Cortex of kidney (tissue), 1 donor: ENCODE results near the gene FZD2.
"Not testable (repeated sequence)": the region's sequence is repeated elsewhere in the genome, so short reads cannot be mapped to it uniquely, and the experiment has no call there.

Source experiments
- DNase-seq: peaks from one replicate; lab custom pipeline; 2025; lab: John Stamatoyannopoulos, UW

The FZD2 gene

DNA sequence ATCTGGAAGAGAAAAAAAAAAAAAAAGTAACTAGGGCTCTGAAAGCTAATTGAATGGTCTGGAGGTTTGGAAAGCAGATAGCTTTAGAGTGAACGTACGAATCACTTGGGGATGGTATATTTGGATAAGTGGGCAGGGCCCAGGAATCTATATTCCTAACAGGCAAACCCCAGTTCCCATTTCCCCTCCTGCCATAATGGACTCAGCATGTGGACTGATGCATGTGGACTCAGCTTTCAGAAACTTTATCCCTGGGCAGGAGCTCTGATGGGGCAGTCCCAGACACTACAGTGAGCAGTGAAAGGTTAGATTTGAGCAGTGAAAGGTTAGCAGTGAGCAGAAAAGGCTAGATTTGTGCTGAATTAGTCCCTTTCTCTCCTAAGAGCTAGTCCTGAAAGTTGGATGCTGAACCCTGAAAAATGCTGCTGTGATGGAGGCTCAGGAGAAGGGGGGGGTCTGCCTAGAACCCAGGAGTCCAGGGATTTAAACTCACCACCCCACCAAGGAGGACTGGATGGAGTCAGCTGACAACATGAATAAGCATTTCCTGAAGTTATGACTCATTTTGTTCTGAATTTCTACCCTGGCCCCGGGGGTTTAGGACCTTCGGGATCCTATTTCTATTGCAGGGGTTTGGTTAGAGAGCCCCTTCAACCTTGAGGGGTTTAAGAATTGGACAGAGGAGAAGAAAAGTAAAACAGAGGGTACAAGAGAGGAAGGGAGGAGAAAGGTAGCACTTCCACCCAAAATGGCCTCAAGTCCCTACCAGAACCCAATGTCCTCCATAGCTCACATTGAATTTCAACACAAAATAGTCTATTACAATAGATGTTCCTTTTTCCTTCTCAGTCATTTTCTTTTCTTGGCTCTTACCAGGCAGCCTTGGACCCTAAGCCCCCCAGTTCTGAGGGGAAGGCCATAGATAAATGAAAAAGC, 10.3 kb upstream of the FZD2 start:
- DNase-seq: no peak

DNA sequence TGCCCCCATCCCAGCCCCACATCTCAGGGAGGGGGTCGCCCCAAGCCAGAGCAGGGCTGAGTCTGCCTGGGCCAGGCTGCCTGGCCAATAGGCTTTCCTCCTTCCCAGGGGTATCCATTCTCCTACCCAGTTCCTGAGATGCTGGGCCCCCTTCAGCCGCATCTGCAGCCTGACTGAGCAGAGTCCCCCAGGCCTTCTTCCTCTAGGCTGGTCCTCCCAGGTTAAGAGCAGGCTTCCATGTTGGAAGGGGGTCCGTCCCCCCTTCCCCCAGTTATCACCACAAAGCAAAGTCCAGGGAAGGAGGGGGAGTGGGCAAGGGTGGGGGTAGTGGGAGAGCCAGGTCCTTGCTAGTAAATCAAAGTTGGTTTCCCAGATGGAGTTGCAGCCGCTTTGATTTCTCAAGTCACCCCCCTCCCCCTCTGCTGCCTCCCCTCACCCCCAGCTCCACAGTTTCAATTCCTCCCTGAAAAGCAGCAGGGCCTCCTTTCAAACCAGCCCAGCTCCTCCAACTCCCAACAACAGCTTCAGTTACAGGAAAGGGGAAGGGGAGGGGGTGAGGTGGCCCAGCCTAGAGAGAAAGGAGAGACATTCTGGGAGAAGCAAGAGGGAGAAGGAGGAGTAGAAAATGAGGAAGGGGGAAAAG, 9.5 kb upstream of the FZD2 start:
- DNase-seq: no peak

DNA sequence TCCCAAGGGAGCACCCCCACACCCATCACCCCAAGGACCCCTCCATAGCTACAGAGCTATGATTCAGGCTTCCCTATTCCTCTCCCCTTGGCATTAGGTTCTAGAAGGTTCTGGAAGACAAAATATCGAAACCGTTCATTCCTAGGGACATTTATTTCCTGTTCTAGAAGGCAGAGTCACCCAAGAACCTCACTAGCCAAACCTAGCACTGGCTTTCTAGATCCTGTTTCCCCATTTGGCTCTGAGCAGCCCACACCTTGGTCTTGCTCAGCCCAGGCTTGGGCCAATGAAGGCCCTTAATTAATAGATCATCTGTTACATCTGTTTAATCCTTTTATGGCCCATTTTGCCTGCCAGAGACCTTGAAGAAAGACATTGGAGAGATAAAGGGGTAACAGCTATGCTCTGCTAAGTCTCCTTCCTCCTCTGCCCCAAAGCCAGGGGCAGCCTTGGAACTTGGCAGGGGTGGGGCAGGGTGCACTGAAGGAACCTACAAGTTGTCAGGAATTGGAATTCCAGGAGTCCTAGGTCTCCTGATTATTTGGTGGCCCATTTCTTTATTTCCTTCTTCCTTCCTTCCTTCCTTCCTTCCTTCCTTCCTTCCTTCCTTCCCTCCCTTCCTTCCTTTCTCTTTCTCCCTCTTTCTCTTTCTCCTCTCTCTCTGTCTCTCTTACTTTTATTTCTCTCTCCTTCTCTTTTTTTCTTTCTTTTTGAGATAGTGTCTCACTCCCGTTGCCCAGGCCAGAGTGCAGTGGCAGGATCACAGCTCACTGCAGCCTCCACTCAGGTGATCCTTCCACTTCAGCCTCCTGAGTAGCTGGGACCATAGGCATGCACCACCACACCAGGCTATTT, 8.7 kb upstream of the FZD2 start:
- DNase-seq: no peak

DNA sequence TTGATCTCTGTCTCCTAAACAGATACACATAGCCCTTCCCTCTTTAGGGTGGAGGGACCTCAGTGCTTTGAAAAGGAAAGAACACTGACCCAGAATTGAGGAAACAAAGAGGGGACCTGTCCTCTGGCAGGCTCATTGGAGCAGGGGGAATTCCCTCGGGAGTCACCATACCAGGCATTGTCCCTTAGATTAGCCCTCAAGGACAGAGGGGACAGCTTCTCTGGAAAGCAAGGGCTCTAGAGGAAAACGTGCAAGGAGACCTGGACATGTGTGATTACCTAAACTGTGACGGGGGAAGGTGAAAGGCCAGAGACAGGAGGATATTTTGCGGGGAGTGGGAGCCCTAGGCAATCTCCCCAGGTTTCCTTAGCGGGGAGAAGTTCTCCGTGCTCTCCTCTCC, 7.6 kb upstream of the FZD2 start:
- DNase-seq: no peak

DNA sequence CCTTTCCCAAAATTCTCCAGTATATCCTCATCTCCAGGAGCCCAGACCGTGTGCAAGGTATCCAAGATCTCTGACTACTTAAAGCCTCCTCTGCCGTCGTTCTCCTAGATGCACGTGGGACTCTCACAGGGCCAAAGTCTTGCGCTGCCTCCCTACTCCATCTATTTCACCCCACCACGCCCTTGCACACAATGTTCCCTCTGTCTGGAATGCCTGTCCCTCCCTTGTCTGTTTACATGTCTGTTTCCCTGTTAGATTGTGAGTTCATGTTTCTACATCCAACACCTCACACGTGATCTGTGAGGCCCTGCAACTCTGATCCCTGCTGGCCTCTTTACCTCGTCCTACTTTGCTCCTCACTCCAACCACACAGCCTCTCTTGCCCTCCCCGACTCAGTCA, 4.9 kb upstream of the FZD2 start:
- no peak for DNase-seq

DNA sequence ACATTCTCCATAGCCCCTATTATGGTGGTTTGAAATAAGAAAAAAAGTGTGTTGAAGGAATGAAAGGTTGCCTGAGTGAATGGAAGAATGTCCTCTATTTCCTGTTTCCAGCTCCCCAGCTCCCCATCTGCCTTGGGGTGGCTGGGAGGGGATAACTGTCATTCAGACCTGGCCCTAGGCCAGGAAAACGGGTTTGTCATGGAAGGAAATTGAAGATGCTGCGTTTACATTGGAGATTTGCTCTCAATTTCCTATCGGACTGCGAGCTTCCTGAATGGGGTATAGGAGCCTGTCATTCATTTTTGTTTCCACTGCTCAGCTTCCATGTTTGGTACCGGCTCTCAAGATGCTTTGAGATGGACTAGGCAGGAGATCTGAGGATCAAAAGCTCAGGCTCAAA, 2.2 kb upstream of the FZD2 start:
- DNase-seq: no peak

DNA sequence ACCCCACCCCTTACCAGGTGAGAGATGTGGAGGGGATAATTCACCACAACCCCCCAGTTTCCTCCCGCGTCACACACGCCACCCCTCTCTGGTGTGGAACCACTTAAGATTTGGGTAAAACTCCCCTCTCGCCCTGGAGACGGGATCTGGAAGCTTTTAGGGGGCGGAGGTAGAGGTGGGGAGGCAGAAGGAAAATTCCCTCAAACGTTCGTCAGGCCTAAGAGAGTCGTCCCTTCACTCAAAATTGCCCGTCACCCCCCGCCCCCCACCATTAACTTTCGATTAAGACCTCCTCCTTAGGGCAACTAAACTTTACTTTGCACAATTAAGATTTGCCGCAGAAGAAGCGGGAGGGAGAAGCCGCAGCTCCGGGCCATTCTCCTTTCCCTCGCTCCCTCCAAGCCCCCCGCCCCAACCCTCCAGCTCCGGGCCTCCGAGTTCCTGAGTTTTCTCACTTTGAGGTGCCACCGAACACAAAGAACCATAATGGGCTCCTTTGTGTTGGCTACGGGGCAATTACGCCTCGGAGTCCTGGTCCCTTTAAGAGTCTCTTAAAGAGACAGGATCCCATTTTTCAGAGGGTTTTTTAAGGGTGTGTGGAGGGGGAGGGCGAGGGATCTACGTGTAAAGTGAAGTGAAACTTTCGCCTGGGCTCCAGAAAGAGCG, 985 bp upstream of the FZD2 start:
- no peak for DNase-seq

DNA sequence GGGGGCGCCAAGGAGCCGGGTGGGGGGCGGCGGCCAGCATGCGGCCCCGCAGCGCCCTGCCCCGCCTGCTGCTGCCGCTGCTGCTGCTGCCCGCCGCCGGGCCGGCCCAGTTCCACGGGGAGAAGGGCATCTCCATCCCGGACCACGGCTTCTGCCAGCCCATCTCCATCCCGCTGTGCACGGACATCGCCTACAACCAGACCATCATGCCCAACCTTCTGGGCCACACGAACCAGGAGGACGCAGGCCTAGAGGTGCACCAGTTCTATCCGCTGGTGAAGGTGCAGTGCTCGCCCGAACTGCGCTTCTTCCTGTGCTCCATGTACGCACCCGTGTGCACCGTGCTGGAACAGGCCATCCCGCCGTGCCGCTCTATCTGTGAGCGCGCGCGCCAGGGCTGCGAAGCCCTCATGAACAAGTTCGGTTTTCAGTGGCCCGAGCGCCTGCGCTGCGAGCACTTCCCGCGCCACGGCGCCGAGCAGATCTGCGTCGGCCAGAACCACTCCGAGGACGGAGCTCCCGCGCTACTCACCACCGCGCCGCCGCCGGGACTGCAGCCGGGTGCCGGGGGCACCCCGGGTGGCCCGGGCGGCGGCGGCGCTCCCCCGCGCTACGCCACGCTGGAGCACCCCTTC, 484 bp downstream of the FZD2 start:
- DNase-seq: no peak

DNA sequence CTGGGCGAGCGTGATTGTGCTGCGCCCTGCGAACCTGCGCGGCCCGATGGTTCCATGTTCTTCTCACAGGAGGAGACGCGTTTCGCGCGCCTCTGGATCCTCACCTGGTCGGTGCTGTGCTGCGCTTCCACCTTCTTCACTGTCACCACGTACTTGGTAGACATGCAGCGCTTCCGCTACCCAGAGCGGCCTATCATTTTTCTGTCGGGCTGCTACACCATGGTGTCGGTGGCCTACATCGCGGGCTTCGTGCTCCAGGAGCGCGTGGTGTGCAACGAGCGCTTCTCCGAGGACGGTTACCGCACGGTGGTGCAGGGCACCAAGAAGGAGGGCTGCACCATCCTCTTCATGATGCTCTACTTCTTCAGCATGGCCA, 1.0 kb downstream of the FZD2 start:
- no peak for DNase-seq

DNA sequence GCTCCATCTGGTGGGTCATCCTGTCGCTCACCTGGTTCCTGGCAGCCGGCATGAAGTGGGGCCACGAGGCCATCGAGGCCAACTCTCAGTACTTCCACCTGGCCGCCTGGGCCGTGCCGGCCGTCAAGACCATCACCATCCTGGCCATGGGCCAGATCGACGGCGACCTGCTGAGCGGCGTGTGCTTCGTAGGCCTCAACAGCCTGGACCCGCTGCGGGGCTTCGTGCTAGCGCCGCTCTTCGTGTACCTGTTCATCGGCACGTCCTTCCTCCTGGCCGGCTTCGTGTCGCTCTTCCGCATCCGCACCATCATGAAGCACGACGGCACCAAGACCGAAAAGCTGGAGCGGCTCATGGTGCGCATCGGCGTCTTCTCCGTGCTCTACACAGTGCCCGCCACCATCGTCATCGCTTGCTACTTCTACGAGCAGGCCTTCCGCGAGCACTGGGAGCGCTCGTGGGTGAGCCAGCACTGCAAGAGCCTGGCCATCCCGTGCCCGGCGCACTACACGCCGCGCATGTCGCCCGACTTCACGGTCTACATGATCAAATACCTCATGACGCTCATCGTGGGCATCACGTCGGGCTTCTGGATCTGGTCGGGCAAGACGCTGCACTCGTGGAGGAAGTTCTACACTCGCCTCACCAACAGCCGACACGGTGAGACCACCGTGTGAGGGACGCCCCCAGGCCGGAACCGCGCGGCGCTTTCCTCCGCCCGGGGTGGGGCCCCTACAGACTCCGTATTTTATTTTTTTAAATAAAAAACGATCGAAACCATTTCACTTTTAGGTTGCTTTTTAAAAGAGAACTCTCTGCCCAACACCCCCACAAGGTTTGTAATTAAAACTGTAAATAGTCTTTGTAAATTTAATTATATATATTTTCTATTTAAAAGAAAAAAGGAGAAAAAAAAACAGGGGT, 1.7 kb downstream of the FZD2 start:
- DNase-seq: no peak

DNA sequence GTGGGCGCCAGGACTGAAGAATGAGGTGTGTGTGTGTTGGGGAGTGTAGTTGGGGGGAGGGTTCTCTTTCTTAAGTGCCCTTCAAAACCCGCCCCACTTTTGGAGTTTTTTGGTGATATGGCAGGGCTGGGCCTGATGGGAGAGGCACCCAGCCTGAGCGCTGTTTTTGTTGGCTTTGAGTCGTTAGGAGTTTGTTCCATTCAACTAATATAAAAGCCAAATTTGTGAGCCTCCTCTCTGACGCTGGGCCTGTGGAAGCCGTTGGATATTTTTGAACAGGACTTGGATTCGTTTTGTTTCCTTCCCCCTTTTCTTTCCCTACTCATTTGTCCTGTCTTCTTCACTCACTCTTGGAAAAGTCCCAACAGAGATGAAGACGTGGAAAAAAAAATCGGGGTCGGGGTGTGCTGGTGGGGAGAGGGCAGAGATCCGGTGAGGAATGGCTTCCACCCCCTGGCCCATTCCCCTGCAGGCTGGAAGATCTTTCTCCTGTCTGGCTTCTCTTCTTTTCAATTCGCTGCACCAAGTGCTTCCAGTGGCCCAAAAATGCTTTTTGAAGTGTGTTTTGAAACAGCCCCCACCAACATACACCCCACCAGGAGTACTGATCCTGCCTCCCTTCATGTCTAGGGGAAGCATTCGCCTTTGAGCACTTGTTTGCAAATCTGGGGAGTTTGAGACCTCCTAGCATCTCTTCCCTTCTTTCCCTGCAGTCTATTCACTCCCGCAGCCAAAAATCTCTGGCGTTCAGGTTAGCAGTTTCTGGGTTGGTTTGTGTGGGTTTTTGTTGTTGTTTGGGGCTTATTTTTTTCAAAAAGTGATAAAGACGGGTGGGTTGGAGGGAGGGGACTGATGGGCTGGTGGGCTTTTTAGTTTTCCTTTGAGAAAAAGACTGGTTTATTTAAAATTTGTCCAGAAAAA, 2.6 kb downstream of the FZD2 start:
- DNase-seq: no peak

DNA sequence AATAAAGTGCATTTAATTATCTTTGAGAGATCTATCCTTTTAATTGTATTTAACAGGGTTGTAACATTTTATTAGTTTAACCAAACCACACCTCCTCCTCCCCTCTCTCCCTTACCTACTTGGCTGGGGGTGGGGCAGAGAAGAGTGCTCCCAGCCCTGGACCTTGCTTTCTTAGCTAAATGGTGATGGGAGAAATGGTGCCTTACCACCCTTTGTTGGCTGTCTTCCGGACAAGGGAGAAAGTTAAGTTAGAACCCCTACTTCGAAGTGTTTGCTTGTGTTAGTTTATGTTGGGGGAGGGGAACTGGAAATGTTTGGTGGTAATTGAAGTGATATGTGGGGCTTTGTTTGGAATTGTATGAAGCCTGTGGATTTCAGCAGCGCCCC, 3.9 kb downstream of the FZD2 start:
- no peak for DNase-seq

DNA sequence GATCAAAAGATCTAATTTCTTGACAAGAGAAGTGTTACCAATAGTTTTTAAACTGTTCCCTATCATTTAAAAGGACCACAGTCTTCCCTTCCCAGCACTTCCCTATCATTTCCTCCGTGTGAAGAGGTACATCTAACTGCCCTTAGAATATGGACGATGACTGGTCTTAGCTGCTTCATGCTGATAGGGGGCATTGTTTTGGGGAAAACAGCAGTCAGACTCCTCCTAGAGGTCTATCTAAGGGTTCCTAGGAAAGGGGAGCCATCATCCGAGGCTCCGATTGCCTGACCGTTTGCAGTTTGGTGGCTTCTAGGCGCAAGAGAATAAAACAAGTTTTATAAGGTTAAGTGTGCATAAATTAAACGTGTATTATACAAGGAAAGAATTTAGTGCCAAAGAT, 7.1 kb downstream of the FZD2 start:
- no peak for DNase-seq

DNA sequence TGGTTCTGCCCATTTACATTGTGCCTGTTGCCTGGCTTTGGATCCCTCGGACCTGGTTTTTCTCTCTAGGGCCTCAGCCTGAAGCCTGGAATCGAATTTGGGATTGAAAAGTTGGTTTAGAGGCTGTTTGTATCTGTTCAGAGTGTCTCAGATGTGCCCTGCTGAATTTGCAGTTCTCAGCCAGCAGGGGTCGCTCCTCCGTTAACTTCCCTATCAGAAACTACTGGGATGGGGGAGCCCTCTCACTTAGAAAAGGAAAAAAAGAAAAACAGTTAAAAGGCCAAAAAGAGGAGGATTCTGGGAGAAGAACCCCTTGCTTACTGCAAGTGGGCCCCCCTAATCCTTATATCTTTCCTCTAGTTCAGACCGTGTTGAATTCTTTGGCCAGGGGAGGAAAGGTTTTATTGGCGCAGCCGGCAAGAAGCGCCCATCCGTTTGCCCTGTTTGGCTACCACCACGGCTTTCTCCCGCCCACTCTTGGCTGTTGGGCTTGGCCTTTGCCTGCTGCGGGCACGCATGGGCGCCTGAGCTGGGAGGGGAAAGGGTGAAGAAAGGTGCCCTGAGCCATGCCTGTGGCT, 8.7 kb downstream of the FZD2 start:
- no peak for DNase-seq

DNA sequence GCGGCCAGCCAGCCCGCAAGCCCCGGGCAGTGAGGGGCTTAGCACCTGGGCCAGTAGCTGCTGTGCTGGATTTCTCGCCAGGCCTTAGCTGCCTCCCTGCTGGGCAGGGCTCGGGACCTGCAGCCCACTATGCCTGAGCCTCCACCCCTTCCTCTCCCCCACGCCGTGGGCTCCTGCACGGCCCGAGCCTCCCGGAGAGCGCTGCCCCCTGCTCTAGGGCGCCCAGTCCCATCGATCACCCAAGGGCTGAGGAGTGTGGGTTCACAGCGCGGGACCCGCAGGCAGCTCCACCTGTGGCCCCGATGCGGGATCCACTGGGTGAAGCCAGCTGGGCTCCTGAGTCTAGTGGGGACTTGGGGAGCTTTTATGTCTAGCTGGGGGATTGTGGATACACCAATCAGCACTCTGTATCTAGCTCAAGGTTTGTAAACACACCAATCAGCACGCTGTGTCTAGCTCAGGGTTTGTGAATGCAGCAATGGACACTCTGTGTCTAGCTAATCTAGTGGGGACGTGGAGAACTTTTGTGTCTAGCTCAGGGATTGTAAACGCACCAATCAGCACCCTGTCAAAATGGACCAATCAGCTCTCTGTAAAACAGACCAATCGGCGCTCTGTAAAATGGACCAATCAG, 11.1 kb downstream of the FZD2 start:
- not testable (repeated sequence) for DNase-seq

DNA sequence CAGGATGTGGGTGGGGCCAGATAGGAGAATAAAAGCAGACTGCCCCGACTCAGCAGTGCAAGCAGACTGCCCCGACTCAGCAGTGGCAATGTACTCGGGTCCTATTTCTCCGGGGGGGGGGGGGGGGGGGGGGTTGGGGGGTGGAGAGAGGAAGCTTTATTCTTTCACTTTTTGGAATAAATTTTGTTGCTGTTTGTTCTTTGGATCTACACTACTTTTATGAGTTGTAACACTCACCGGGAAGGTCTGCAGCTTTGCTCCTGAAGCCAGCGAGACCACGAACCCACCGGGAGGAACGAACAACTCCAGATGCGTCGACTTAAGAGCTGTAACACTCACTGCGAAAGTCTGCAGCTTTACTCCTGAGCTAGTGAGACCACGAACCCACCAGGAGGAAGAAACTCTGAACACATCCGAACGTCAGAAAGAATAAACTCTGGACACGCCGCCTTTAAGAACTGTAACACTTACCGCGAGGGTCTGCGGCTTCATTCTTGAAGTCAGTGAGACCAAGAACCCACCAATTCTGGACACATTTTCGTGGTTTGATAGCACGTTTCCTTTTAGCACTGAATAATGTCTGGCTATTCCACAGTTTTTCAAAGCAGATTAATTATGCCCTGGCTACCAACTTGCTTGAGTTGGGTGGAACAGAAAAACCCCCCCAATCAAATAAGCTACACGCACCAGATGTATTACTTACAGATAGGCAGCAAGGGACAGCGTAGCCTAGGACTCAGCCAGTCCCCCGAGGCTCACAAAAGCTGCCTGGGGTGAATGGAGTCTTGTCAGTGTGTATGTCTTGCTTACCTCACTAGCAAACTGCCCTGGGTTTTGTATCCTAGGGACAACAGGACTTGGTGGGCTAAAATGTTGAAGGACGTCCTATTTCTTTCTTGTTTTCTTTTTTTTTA, 11.9 kb downstream of the FZD2 start:
- no peak for DNase-seq

DNA sequence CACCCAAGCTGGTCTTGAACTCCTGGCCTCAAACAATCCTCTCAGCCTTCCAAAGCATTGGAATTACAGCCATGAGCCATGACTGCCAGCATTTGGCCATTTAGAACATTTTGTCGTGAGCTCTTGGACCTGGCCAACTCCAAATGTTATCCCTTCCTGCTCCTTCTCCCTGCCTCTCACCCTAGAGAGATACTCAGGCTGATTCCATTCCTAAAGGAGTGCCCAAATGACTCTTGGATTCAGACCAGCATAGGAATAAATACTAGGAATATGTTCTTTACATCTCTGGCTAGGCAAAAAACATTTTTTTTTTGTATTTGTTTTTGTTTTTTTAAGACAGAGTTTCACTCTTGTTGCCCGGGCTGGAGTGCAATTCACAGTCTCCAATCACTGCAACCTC, 15.5 kb downstream of the FZD2 start:
- no peak for DNase-seq

DNA sequence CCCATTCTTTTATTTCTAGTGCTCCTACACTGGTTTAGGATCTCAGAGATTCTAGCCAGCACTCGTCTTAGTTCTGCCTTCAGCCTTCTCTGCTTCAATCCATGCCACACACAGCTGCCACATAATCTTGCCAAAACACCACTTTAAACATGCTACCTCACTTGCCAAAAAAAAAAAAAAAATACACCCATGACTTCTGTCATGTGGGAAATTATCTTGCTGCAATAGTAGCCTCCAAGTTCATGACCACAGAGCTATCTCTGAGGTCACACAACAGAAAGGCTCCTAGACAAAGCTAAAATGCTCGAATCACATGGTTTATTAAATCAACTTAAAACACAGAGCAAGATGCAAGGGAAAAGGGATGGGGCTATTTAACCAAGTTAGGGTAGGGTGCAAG, 18.1 kb downstream of the FZD2 start:
- DNase-seq: no peak
